Endothelial cell of umbilical vein (primary cell): ENCODE results near the gene BIRC2. TPM values are rescaled to one million over a fixed set of nuclear protein-coding genes. Genes with fewer than 3 reads are reported as not detected.

Experiments
- BruUV-seq: library from RNA; stranded (reverse); fragments of 400-500 nt; replicated peaks from 2 replicates; lab custom pipeline; 2021; lab: Mats Ljungman, UMichigan
- CTCF ChIA-PET: fragments of 300-600, 350-600 bp; sonication (Branson Sonifier 250); formaldehyde crosslinking; loops from one replicate; lab custom pipeline; 2021; ENCODE audit warnings: antibody characterized with exemption, inconsistent platforms; lab: Charles Lee
- POLR2A ChIA-PET: fragments of 300-600, 350-600 bp; sonication (Branson Sonifier 250); formaldehyde crosslinking; loops from one replicate; lab custom pipeline; 2021; ENCODE audit warnings: antibody characterized with exemption, inconsistent platforms; lab: Charles Lee
- DNase-seq: peaks from one replicate; pipeline ENCODE4 v3.0.0-alpha.2; 2011; ENCODE audit warnings: low read depth, low spot score
- FAIRE-seq: peaks from 2 replicates; lab custom pipeline; 2011; peaks lifted over from hg19 to GRCh38; lab: Jason Lieb, UNC
- H2AFZ ChIP-seq: 2 replicates; pipeline ENCODE4 v1.6.0; 2012; ENCODE audit warnings: low read depth, low read length, control low read depth, inconsistent platforms
- H3K27ac ChIP-seq: 2 replicates; pipeline ENCODE4 v1.5.1; 2011; ENCODE audit warnings: low read depth, mild to moderate bottlenecking, control low read depth, low read length, moderate library complexity; ENCODE audit not compliant: insufficient read depth
- H3K27me3 ChIP-seq, 2 experiments: 2 replicates each; pipeline versions ENCODE4 v1.6.0 to v1.6.1; 2011; ENCODE audit warnings: low read length in 2 of 2, mixed read lengths in 1 of 2; ENCODE audit not compliant: control insufficient read depth in 2 of 2, insufficient read depth in 2 of 2
- H3K36me3 ChIP-seq, 2 experiments: 2 replicates in 1 of 2; 3 replicates in 1 of 2; pipeline ENCODE4 v1.5.1; 2011; ENCODE audit warnings: low read length in 2 of 2, mild to moderate bottlenecking in 1 of 2, moderate library complexity in 1 of 2; ENCODE audit not compliant: control insufficient read depth in 2 of 2, insufficient read depth in 2 of 2; ENCODE audit errors: extremely low read depth in 1 of 2
- H3K4me1 ChIP-seq: 3 replicates; pipeline ENCODE4 v1.5.1; 2011; ENCODE audit warnings: mild to moderate bottlenecking, low read length; ENCODE audit not compliant: control insufficient read depth, insufficient read depth; ENCODE audit errors: extremely low read depth
- H3K4me2 ChIP-seq: 2 replicates; pipeline ENCODE4 v1.6.1; 2011; ENCODE audit warnings: low read length, control low read depth, mixed read lengths; ENCODE audit not compliant: insufficient read depth
- H3K4me3 ChIP-seq, 3 experiments: fragments of 200-600 bp in 1 of 3; sonication (generic), shearing (Covaris generic) in 1 of 3; replicated peaks in 1 of 3; 2 replicates each; pipeline ENCODE4 v1.5.1; 2011 to 2016; ENCODE audit warnings: control low read depth in 3 of 3, low read length in 3 of 3, mild to moderate bottlenecking in 2 of 3, inconsistent platforms in 1 of 3, low read depth in 1 of 3, moderate library complexity in 1 of 3; ENCODE audit not compliant: insufficient read depth in 1 of 3
- H3K79me2 ChIP-seq: 2 replicates; pipeline ENCODE4 v1.6.0; 2012; ENCODE audit warnings: low read length, inconsistent platforms; ENCODE audit not compliant: control insufficient read depth, insufficient read depth
- H3K9ac ChIP-seq: replicated peaks from 2 replicates; pipeline ENCODE3; 2011; ENCODE audit warnings: low read length, control low read depth; ENCODE audit not compliant: insufficient read depth; ENCODE audit errors: extremely low read depth
- H3K9me1 ChIP-seq: replicated peaks from 3 replicates; pipeline ENCODE4 v1.6.0; 2011; ENCODE audit warnings: mild to moderate bottlenecking, low read length; ENCODE audit not compliant: control insufficient read depth, insufficient read depth; ENCODE audit errors: extremely low read depth
- H3K9me3 ChIP-seq: replicated peaks from 2 replicates; pipeline ENCODE4 v1.5.1; 2012; ENCODE audit warnings: low read length, inconsistent platforms; ENCODE audit not compliant: control insufficient read depth, insufficient read depth
- H4K20me1 ChIP-seq: replicated peaks from 2 replicates; pipeline ENCODE3; 2011; ENCODE audit warnings: mild to moderate bottlenecking, low read length; ENCODE audit not compliant: control insufficient read depth, insufficient read depth; ENCODE audit errors: extremely low read depth
- EZH2 ChIP-seq: IDR thresholded peaks from 2 replicates; pipeline ENCODE4 v1.6.1; 2012; ENCODE audit warnings: borderline replicate concordance, low read depth, mild to moderate bottlenecking, moderate library complexity, low read length, inconsistent platforms; ENCODE audit not compliant: severe bottlenecking
- FOS ChIP-seq: IDR thresholded peaks from 2 replicates; pipeline ENCODE4 v1.6.1; 2011; ENCODE audit warnings: mild to moderate bottlenecking, low read length, moderate library complexity, borderline replicate concordance; ENCODE audit not compliant: insufficient read depth
- GATA2 ChIP-seq: IDR thresholded peaks from 2 replicates; pipeline ENCODE4 v1.7.0; 2011; ENCODE audit warnings: low read depth, mild to moderate bottlenecking, moderate library complexity, mixed read lengths, low read length; ENCODE audit not compliant: insufficient read length, insufficient read depth
- JUN ChIP-seq: IDR thresholded peaks from 2 replicates; pipeline ENCODE4 v1.6.1; 2011; ENCODE audit warnings: borderline replicate concordance, low read depth; ENCODE audit not compliant: insufficient read length, insufficient read depth
- MYC ChIP-seq: IDR thresholded peaks from one replicate; pipeline ENCODE4 v1.6.1; 2011; ENCODE audit warnings: mild to moderate bottlenecking, low read depth, low read length
- POLR2A ChIP-seq: IDR thresholded peaks from 2 replicates; pipeline ENCODE4 v1.6.1; 2012; ENCODE audit warnings: low read depth, mild to moderate bottlenecking, control low read depth, low read length
- POLR2AphosphoS5 ChIP-seq: IDR thresholded peaks from 2 replicates; pipeline ENCODE4 v1.6.1; 2012; ENCODE audit warnings: low read depth, mild to moderate bottlenecking, control low read depth, low read length, moderate library complexity; ENCODE audit not compliant: insufficient read depth
- dilution Hi-C: fragments of 300-500 bp; cut with MboI; formaldehyde crosslinking; loops from one replicate; pipeline ENCODE4 v1.15.0; 2019; ENCODE audit warnings: low sequenced_read_pairs; ENCODE audit not compliant: extremely low pct_ligation_motif_present
- intact Hi-C: fragments of 100-400 bp; cut with micrococcal nuclease; formaldehyde crosslinking; loops from one replicate; pipeline ENCODE4 v1.10.0; 2022
- polyA plus RNA-seq, 4 experiments: library from polyadenylated mRNA; depleted of rRNA in 3 of 4; stranded (reverse) in 3 of 4; unstranded in 1 of 4; fragments of >200 nt; gene quantifications; 2 replicates each; pipeline versions ENCODE4 v1.2.1 to v1.2.3, GENCODE V29; 2011 to 2012; ENCODE audit warnings: missing spikeins in 1 of 4
- total RNA-seq: library from RNA; stranded (reverse); gene quantifications from 2 replicates; pipeline ENCODE4 v1.2.3, GENCODE V29; 2021
- TF ChIP-seq, protein P1 (sequence below): IDR thresholded peaks from 2 replicates; pipeline ENCODE4 v1.6.1; 2011; ENCODE audit not compliant: insufficient read depth, insufficient read length

BIRC2 gene
- total and polyA plus RNA-seq, 2 donors (not counting 3 experiments of a cell fraction or from before 2014, with no cell fraction given), result 42.8 to 47.3 TPM

DNA sequence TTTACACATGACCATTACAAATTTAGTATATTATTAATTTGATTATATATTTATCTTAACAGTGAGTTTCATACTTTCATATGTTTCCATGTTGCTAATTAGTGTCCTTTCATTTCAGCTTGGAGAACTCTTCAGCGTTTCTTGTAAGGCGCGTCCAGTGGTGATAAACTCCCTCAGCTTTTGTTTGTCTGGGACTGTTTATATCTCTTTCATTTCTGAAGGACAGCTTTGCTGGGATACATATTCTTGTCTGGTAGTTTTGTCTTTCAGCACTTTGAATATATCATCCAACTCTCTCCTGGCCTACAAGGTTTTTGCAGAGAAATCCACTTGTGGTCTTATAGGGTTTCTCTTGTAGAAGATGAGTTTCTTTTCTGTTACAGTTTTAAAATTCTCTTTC is 12.4 kb downstream of the BIRC2 start:
- FAIRE-seq, result no peak
- no peak overlapping the region for H3K27ac ChIP-seq
- DNase-seq, result no peak
- H2AFZ ChIP-seq, result no peak overlapping the region
- H3K36me3 ChIP-seq, result peaks cover 10 to 31% of the 10 kb centered on the region in 2 experiments
- H3K4me3 ChIP-seq, result no peak overlapping the region
- no peaks in the 10 kb centered on the region for H3K4me1 ChIP-seq
- ChIA-PET POLR2A (no interaction called here), CTCF (interaction anchor here (1.5 to 3.9 kb wide), 2 partner anchors 8 to 17 kb away, joined by 6 to 15 read pairs; no protein-coding TSS in a partner anchor)
- H3K9ac ChIP-seq, result no peak overlapping the region
- TF ChIP-seq JUN (no peak), POLR2A (no peak), FOS (no peak), GATA2 (no peak), EZH2 (no peak), MYC (no peak)
- TF ChIP-seq, protein P1, sequence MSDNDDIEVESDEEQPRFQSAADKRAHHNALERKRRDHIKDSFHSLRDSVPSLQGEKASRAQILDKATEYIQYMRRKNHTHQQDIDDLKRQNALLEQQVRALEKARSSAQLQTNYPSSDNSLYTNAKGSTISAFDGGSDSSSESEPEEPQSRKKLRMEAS, result no peak
- BruUV-seq, result no TSS peak
- H3K79me2 ChIP-seq, result peaks cover 74% of the 10 kb centered on the region
- intact Hi-C loops, result no loop called here
- H3K4me2 ChIP-seq, result no peak overlapping the region
- H3K9me1 ChIP-seq, result no peaks in the 10 kb centered on the region
- no peaks in the 10 kb centered on the region for H4K20me1 ChIP-seq
- dilution Hi-C loops, result no loop called here
- no peaks in the 10 kb centered on the region for H3K9me3 ChIP-seq
- H3K27me3 ChIP-seq, result no peaks in the 10 kb centered on the region

DNA sequence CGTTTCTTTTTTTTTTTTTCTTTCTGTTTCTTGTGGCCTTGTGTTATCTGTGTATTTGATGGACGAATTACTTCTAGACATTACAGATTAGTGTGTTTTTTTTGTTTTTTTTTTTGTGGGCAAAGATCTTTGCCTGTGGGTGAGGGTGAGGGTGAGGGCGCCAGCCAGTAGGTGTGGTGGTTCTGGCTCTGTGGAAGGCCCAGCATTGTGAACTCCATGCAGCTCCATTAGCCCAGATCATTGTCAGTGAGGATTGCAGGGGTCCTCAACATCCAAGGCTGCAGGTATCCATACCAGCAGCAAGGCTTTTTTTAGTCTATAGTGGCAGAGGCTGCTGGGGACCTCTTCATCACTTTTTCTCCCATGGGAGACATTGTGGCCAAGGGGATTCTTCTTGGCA is 13.7 kb downstream of the BIRC2 start:
- no peak overlapping the region for H3K9ac ChIP-seq
- CTCF ChIA-PET, result interaction anchor here (0.8 to 3.9 kb wide), 3 partner anchors 11 to 136 kb away, joined by 4 to 15 read pairs (median 4); no protein-coding TSS in a partner anchor
- H3K79me2 ChIP-seq, result peaks cover 67% of the 10 kb centered on the region
- no peaks in the 10 kb centered on the region for H4K20me1 ChIP-seq
- no peak overlapping the region for H3K4me2 ChIP-seq
- no peak for TF ChIP-seq MYC
- no peak for TF ChIP-seq POLR2AphosphoS5
- no peak for TF ChIP-seq FOS
- TF ChIP-seq POLR2A, result no peak
- no peak for TF ChIP-seq EZH2
- no peak overlapping the region for H3K27ac ChIP-seq
- intact Hi-C loops (no loop called here), dilution Hi-C loops (no loop called here)
- H3K27me3 ChIP-seq, result no peaks in the 10 kb centered on the region
- H3K4me1 ChIP-seq, result no peaks in the 10 kb centered on the region
- H3K36me3 ChIP-seq, result peaks cover 15 to 36% of the 10 kb centered on the region in 2 experiments
- FAIRE-seq (no peak), DNase-seq (no peak)
- POLR2A ChIA-PET, result no interaction called here
- H3K4me3 ChIP-seq, result no peak overlapping the region
- no peaks in the 10 kb centered on the region for H3K9me3 ChIP-seq
- no peak overlapping the region for H2AFZ ChIP-seq
- no peaks in the 10 kb centered on the region for H3K9me1 ChIP-seq
- no TSS peak for BruUV-seq
